HepG2 (cell line): ENCODE measurements around the gene ZFX. TPM values are rescaled to one million over a fixed set of nuclear protein-coding genes. Genes with fewer than 3 reads are reported as not detected.

Source experiments
- CEBPZ ChIP-seq: IDR thresholded peaks from 2 replicates; pipeline ENCODE4 v1.6.1; 2012; ENCODE audit warnings: low read length, improper control_type of control experiment
- EHMT2 ChIP-seq: fragments of 200-600 bp; sonication (generic); IDR thresholded peaks from 2 replicates; pipeline ENCODE4 v1.7.0; 2017; ENCODE audit warnings: antibody characterized with exemption, low read depth, low read length, borderline replicate concordance
- GATAD1 ChIP-seq: IDR thresholded peaks from 2 replicates; pipeline ENCODE4 v1.6.1; 2016; ENCODE audit warnings: missing genetic modification reagents, missing compliant biosample characterization
- HDAC2 ChIP-seq: sonication (generic); formaldehyde crosslinking; IDR thresholded peaks from 2 replicates; pipeline ENCODE4 v1.4.0; 2020; ENCODE audit warnings: missing genetic modification reagents
- HOXA7 ChIP-seq: sonication (generic); formaldehyde crosslinking; IDR thresholded peaks from 2 replicates; pipeline ENCODE4 v1.8.1; 2022; ENCODE audit warnings: mild to moderate bottlenecking, missing genetic modification reagents, moderate library complexity
- NFE2 ChIP-seq: sonication (generic); formaldehyde crosslinking; IDR thresholded peaks from 2 replicates; pipeline ENCODE4 v1.4.0; 2020; ENCODE audit warnings: missing genetic modification reagents
- NFE2L2 ChIP-seq: fragments of 150-350 bp; IDR thresholded peaks from 2 replicates; pipeline ENCODE4 v1.6.1; 2014; ENCODE audit warnings: low read length
- PBX3 ChIP-seq: sonication (generic); formaldehyde crosslinking; IDR thresholded peaks from 2 replicates; pipeline ENCODE4 v1.8.1; 2023; ENCODE audit warnings: missing genetic modification reagents, inconsistent platforms, borderline replicate concordance
- SOX13 ChIP-seq, 3 experiments: fragments of 450-650 bp in 1 of 3; sonication (generic) in 1 of 3; formaldehyde crosslinking in 1 of 3; IDR thresholded peaks in 2 of 3; conservative IDR thresholded peaks in 1 of 3; 2 replicates each; pipeline versions ENCODE4 v1.5.0 to v1.6.1; 2016 to 2020; ENCODE audit warnings: antibody characterized with exemption in 1 of 3, mild to moderate bottlenecking in 1 of 3, missing compliant biosample characterization in 1 of 3, missing genetic modification reagents in 1 of 3, moderate library complexity in 1 of 3
- ZBTB2 ChIP-seq: sonication (generic); formaldehyde crosslinking; IDR thresholded peaks from 2 replicates; pipeline ENCODE4 v1.8.0; 2022; ENCODE audit warnings: low read depth, missing genetic modification reagents
- ZBTB7A ChIP-seq: sonication (generic); formaldehyde crosslinking; IDR thresholded peaks from 2 replicates; pipeline ENCODE4 v1.8.0; 2022; ENCODE audit warnings: mild to moderate bottlenecking, missing genetic modification reagents
- ZMYM4 ChIP-seq: sonication (generic); formaldehyde crosslinking; IDR thresholded peaks from 2 replicates; pipeline ENCODE4 v1.8.1; 2023; ENCODE audit warnings: mild to moderate bottlenecking, missing genetic modification reagents
- ZNF136 ChIP-seq: sonication (generic); formaldehyde crosslinking; IDR thresholded peaks from 2 replicates; pipeline ENCODE4 v1.8.1; 2022; ENCODE audit warnings: low read depth, mild to moderate bottlenecking, moderate library complexity, missing genetic modification reagents
- ZNF142 ChIP-seq: sonication (generic); formaldehyde crosslinking; IDR thresholded peaks from 2 replicates; pipeline ENCODE4 v1.4.0; 2020; ENCODE audit warnings: missing genetic modification reagents
- ZNF512 ChIP-seq: sonication (generic); formaldehyde crosslinking; IDR thresholded peaks from 2 replicates; pipeline ENCODE4 v1.4.0; 2020; ENCODE audit warnings: mild to moderate bottlenecking, missing genetic modification reagents
- ZNF7 ChIP-seq: IDR thresholded peaks from 2 replicates; pipeline ENCODE4 v1.6.1; 2016; ENCODE audit warnings: missing biosample characterization, missing genetic modification reagents
- polyA plus RNA-seq, 8 experiments: library from polyadenylated mRNA; depleted of rRNA in 3 of 8; stranded (reverse) in 7 of 8; unstranded in 1 of 8; fragments of >200 nt; fragmentation: Illumina TruSeq in 4 of 8; extraction: Trizol in 4 of 8; gene quantifications; 2 replicates each; pipeline versions ENCODE4 v1.2.1 to v1.2.3, GENCODE V29; 2011 to 2016; ENCODE audit warnings: low read depth in 4 of 8, missing spikeins in 1 of 8, mixed read lengths in 1 of 8; ENCODE audit not compliant: insufficient read depth in 1 of 8
- total RNA-seq, 5 experiments: library from RNA; depleted of rRNA; stranded (reverse); fragments of >200 nt; fragmentation: Illumina TruSeq; extraction: Trizol; gene quantifications; 2 replicates each; pipeline ENCODE4 v1.2.3, GENCODE V29; 2016; ENCODE audit warnings: low read depth in 1 of 5

The ZFX gene
- total and polyA plus RNA-seq, 2 of the 13 experiments (the other 11 are each of a cell fraction or from before 2014, with no cell fraction given), result 13.8 to 37.3 TPM

GRCh38 chrX:24253030-24253429 lies 103.5 kb downstream of the ZFX start (continued):
- no peak for TF ChIP-seq GATAD1 (CRISPR knock-in tag)
- no peak for TF ChIP-seq NFE2L2
- peak; percentile 22; the same call in 1 of the 2 replicates for TF ChIP-seq HDAC2 (CRISPR knock-in tag)
- no peak for TF ChIP-seq ZNF512 (CRISPR knock-in tag)
- TF ChIP-seq NFE2 (CRISPR knock-in tag), result no peak
- no peak for TF ChIP-seq ZNF7 (CRISPR knock-in tag)
- no peak for TF ChIP-seq HOXA7 (CRISPR knock-in tag)
- TF ChIP-seq ZMYM4 (CRISPR knock-in tag), result 0 out of 2 replicates have a peak, but pooled peaks have one; percentile 15
- TF ChIP-seq ZBTB7A (CRISPR knock-in tag), result no peak
- TF ChIP-seq ZNF142, result no peak
- TF ChIP-seq PBX3, result no peak
- TF ChIP-seq SOX13 (IDR thresholded peaks at IDR 0.05), result no peak
- peak in 1 of 2 experiments; percentile 40; a peak in 2 of 4 replicates for TF ChIP-seq SOX13 (CRISPR knock-in tag; conservative IDR thresholded peaks at IDR 0.05 in 1 of 2, IDR thresholded peaks at IDR 0.05 in 1 of 2)
- no peak for TF ChIP-seq ZBTB2 (CRISPR knock-in tag)
- no peak for TF ChIP-seq CEBPZ
- TF ChIP-seq EHMT2, result no peak
- TF ChIP-seq ZNF136, result no peak
